GM19455 (cell line): ENCODE measurements around the gene KCNH5.

Source experiments
- ATAC-seq: cut with Tn5 transposase; IDR thresholded peaks from one replicate; pipeline ENCODE4 v1.9.1; 2021; ENCODE audit not compliant: unreplicated experiment

Gene KCNH5

DNA sequence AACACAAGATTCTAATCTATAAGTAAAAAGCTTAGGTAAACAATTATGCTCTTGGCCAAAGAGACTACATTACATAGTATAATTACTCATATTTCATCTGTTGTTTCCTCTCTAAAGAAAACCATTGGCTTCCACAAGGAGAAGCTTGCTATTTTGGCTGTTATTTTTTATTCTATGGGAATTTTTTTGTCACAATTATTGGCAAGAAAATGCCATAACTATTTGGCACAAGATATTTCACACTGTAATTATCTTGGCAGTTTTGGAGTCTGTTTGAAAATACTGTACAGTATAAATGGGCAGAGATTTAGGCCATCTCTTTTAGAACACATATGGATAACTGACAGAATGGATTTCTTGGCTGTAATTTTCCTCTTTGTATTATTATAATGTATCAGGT is 51.2 kb downstream of the KCNH5 start:
- no peak for ATAC-seq

DNA sequence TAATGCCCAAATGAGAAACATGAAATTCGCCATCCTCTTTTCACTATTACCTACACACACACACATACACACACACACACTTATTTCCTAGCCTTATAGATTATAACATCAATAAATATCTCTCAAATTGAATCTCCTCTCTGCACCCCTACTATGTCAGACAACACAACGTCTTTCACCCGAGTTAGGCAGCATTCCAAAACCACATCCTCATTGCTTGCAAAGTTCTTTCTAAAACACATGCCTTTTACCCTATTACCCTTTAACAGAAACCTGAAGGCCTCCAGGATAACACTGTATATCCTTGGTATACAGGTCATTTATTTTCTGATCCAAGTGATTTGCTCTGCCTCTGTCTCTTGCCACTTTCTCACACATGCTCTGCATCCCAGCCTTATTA is 56.3 kb downstream of the KCNH5 start:
- ATAC-seq: no peak

DNA sequence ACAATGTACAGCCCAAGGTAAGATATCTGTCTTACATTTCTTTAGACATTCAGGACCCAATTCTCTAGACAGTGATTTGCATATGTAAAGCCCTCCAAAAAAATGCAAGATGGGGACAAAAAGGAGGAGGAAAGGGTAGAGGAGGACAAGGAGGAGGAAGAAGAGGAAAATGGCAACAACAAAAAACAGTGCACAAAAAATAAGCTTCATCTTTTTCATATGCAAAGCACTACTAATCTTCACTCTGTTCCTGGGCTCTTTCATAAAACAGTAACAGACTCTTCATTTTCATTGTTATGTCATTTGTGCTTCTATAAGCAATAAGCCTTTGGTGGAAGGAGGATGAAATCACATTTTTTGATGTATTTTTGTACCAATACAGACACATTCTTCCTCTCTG is 61.4 kb downstream of the KCNH5 start:
- no peak for ATAC-seq

DNA sequence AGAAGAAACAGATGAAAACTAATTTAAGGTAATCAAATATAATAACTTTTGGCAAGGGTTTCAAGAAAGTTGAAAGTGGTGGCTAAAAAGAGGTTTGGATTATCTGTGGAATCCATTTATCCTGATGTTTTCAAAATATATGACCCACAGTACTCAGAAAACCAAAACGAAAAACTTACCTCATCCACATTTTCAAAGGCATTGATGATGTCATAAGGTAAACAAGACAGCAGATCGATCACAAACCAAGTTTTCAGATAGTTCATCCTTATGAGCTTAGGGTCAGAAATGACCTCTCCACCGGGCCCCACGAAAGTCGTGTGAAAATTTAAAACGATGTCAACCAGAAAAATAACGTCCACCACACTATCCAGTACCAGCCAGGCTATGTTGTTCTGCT is 64.6 kb downstream of the KCNH5 start:
- no peak for ATAC-seq

DNA sequence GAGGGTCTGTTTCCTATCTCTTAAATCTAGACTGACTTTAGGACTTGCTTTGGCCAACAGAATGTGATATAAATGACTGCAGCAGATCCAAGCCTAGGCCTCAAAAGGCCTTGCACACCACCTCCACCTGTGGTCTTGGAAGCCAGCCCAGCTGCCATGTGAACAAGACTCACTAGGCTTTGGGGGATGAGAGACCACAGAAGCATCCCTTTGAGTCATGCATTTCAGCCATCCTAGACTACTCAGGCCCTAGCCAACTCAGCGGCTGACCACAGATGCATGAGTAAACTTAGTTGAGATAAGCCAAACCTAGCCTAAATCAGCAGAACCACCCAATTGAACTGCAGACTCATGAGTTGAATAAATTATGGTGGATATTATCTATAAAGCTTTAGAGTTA is 87.7 kb downstream of the KCNH5 start:
- no peak for ATAC-seq

DNA sequence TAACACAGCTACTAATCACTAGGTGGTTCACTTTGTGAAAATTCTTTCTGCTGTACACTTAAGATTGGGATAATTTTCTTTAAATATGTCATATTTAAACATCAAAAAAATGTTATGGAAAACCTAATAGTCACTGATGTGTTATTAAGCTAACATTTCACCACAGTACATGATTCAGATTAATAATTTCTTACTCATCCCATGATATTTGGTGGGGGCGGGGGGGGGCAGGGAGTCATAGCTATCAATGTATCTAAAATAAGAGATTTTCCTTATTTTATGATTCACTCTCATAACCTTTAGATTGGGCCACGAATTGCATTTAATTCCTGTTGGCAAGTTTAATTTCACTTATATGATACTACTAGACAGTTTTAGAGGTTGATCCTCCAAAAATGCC is 88.8 kb downstream of the KCNH5 start:
- no peak for ATAC-seq

DNA sequence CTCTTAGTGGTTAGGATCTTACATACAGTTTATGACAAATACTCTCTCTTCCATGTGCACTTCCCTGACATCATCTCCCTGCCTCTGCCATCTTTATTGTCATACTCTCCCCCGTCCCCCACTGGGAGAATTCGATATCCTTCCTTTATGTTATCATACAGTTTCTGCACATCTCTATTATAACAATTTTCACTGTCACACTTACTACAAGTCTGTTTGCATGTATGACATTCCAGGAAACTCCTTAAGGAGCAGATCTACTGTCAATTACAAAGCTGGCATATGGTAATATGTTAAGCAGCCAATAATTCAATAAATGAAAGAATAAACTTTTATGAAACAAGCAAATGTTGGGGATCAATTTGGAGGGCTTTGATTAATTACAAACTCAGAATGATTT is 91.1 kb downstream of the KCNH5 start:
- no peak for ATAC-seq

DNA sequence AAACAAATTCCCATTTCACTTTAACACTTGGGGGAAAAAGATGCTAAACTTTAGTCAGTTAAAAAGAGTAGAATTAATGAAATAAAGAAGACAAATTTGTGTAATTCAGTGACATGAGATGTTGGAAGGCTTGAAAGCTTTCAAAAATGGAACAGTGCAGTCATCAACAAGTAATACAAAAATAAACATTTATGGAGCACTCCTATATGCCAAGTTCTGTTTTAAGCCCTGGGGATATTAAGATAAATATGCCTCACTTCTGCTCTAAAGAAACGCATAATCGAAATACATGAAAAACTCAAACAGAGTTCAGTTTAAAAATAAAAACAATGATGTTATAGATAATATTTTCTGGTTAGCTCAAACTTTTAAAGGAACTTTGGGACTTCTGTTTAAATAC is 93.0 kb downstream of the KCNH5 start:
- ATAC-seq: no peak

DNA sequence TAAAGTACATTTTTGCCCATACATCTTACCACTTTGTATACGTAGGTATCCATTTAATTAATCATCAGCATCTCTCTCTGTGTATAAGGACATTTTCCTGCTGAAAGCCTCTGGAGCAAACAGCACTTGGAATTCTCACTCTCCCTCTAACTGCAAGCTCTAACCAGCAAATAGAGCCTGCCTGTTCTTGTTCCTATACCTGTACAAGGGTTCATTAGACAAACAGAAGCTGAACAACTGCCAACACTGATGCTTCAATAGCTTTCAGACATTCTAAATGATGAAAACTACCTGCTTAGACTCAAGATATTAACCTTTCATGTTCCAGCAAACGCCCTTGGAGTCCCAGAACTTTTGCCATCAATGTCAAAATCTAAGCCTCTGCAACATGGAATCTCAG is 98.0 kb downstream of the KCNH5 start:
- ATAC-seq: no peak

DNA sequence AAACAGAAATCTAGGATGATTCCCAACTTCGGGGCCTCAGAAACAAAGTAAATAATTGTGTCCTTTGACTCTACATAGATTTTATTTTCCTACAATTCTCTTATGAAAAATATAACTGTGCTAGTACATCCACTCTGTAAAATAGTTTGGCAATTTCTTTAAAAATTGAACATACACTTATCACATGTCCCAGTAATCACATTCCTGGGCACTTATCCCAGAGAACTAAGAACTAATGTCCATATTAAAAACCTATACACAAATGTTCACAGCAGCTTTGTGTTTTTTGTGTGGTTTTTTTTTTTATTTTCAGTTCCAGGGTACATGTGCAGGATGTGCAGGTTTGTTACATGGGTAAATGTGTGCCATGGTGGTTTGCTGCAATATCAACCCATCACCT is 99.0 kb downstream of the KCNH5 start:
- ATAC-seq: no peak

DNA sequence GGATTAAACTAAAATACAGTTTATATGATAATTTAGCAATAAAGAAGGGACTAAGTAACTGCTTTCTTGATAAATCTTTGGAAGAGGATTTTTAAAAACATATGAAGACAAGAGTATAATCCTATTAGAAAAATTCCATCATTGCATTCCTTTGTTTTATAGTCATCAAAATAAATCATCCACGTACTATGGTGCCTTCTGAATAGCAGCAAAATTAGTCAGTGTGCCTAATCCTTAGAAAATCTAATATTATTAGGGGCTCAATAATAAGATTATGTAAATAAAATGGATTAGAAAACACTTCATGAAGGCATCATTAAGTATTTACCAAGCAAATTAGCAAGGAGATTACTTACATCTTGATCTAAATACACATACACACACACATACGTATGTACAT is 102.1 kb downstream of the KCNH5 start:
- no peak for ATAC-seq

DNA sequence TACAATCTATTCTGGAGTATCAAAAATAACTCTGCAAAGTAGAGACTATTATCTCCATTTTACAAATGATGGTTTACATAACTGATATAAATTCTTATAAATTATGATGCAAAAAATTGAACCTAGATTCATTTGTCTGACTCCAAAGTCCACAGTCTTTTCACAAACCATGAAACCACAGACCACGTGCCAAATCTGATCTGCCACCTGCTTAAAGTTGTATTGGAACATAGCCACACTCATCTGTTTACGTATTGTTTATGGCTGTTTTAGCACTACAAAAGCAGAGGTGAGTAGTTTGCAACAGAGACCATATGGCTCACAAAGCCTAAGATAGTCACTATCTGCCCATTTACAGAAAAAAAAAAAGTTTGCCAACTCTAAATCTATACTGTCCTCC is 105.3 kb downstream of the KCNH5 start:
- ATAC-seq: no peak

DNA sequence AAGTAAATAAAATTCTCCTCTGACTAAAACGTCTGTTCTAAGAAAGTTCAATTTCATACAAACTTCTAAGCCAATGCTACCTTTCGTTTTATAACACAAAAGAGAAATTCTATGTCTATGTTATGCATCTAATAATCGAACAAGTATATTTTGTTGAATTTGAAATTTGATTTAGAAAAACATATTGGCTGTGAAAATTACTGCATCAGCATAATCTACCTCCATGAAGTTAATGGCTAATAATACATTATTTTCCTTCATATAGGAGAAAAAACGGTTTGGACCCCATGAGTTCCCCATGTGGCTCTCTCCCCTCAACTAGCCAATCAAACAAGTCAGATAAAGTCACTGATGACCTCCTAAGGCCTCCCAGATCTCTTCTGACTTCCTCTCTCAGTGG is 106.5 kb downstream of the KCNH5 start:
- ATAC-seq: no peak

DNA sequence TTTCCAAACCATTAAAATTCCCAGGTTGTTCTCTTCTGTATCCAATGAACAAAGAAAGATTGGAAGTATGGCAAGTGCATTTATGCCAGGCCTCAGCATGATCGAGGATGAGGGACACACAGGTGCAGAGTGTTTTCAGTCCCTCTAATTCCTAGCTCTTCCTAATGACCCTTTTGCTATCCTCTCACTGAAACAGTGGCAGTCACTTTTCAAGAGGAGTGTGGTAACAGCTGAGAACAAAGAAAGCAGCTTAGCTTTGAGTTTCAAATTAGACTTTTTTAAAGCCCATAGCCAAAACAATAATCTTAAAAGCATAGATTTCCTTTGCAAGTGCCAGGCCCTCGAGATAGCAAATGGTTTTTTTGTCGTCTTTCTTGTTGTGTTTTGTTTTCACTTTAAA is 110.8 kb downstream of the KCNH5 start:
- ATAC-seq: no peak

DNA sequence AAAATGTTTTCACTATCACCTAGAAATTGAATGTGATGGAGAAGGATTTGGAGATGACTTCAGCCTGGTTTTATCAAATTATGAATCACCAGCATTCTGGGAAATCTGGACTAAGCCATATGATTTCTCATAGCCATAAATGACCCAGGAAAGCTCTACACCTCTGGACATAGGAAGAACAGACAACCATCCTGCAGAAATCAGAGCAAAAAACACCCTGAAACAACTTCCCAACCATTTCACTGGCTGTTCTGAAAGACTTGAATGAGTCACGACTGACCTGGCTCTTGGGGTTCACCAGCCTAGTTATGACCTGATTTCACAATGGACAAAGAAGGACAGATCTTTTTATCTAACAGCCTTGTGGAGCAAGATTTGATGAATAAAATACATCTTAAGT is 123.8 kb downstream of the KCNH5 start:
- ATAC-seq: no peak

DNA sequence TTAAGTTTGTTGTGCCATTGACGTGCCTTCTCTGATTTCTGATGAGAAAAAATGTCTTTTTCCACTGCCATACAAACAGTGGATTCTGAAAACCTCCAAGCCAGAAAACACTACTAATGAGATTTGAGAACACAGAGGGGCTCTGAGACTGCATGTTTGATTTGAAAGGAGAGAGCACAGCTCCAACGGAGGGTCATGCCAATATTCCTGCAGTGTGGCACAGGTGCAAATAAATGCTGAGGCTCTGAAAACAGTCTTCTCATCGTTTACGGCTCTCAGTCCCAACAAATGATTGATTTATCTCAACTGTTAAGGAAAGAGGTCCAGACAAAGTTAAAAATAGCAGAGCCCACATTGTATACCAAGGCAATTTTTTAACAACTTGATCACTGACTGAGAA is 128.7 kb downstream of the KCNH5 start:
- no peak for ATAC-seq

DNA sequence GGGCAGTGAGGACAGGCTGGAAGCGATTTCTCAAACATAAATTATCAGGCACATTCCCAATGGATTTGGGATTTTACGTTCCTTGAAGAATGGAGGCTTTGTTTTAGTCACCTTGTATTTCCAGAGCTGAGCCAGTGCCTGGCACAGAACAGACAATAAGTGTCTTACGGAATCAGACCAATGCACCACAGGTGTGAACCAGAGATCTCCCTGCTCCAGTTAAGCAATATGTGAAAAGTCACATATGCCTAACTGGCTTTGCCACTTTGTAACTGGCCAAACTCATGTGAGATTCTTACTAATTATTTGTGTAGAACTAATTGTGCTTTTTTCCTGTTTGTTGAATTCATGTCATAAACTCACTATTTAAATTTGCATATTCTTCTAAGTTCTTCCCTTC is 130.4 kb downstream of the KCNH5 start:
- ATAC-seq: no peak

DNA sequence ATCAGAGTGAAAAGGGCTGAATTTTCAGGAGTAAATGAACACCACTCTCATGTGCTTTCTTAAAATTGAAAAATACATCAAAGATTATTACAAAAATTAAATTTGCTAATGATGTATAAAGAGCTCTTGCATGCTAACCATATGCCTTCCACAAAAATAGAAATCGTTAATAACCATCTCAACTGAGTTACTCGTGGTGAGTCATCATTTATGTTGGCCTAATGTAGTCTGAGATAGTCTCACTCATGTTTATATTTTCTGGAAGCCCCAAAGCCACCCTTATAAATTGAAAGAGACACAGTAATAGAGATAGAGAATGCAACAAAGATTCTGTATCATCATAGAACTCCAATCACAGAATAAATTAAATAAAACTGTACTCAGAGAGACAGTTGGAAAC is 131.2 kb downstream of the KCNH5 start:
- ATAC-seq: no peak

DNA sequence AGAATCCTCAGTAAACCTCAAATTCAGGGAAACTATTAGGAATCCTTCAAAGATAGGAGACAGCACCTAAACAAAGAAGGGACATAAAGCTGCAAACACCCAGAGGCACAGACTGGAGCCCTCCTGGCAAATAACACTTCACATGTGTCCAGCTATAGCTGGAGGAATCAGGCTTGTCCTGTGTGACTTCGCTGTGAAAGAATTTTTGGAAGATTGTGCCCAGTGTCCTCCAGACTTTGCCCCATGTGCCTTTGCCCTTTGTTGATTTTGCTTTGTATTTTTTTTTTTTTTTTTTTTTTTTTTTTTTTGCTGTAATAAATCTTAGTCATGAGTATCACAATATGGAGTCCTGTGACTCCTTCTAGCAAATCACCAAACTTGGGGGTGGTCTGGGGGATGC is 136.8 kb downstream of the KCNH5 start:
- no peak for ATAC-seq

DNA sequence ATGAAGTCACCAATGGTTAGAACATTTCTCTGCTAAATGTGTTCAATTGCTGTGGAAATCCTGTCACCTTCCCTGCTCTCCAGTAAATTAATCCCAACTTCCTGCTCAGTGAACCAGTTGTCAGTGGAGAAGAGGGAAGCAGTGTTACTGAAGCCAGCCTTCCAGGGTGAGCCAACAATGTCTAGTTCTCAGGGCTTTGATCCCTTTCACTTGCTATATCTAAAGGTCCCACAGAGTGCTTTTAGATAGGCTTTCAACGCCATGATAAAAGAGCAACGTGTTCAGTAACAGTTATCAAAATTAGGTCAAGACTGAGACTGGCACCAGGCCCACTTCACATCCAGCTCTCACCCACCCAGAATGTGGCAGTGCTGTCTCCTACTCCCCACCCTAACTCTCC is 139.7 kb downstream of the KCNH5 start:
- no peak for ATAC-seq

DNA sequence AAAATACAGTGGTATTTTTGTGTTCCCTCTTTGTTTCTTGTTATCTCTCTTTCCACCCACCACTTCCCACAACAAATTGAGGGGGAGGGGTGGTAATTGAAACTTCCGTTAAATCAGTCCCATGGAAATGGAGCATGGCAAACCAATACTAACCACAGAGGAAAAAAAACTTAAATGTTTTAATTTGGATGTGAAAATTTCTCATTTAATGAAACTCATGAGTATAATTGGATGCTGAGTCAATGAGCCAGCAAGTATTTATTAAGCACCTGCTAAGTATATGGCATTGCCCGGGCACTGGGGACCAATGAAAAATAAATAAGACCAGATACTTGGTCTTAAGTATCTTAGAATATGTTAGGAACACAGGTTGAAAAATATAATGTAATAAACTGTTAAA is 147.5 kb downstream of the KCNH5 start:
- no peak for ATAC-seq

DNA sequence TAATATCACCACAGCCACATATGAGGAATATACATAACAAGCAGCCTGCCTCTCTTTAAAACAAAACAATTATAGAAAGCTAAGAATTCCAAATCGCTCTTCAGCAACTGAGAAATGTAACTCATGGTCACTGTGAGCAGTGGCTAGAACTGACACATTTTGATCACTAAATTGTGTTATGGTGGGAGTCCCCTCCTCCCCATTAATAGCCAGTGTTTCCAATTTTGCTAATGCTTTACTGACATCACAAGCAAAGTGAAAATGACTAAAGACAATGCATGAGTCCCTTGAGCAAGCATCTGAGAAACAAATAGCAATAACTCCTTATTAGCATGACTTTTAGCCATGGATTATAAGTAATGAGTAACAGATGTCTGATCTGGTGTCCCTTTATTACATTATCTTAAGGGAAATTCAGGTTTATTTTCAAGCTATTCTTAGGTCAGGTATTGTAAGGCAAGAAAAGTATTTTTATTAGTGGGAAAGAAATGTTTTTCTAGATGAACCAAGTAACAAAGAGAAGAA is 148.3 kb downstream of the KCNH5 start:
- ATAC-seq: no peak

DNA sequence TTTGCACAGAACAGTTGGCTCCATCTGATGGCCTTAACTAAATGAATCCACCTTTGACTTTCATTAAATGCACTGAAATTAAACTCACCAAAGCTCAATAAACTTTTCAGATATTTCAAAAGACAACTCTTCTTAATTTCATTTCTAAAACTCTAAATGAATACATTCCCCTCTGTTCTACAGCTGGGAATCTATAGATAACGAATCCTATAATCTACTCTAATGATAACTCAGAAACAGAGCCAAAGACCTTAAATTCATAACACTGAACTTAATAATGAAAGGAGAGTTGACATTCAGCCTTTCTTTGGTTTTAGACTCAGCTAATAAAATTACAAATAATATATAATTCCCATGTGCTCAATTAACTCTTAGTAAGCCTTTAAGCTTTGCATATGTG is 150.5 kb downstream of the KCNH5 start:
- no peak for ATAC-seq

DNA sequence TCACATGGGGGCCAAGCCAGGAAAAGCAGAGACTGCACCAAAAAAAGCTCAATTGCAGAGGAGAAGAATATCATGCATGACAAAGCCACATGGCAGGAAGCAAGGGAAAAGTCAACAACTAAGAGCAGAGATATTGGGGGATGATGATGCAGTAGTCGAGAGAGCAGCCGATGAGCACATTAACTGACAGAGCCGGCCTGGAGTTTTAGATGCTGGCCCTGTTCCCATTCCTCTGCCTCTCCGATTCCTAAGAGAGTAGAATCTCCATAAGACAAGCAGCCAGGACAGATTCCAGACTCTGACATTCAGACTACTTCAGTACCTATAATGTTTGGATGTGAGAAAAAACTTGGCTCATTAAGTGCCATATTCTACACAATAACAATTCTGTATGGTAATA is 155.9 kb downstream of the KCNH5 start:
- ATAC-seq: no peak
